ENCODE data around the gene TUFM.
"Not testable (repeated sequence)": the region's sequence is repeated elsewhere in the genome, so short reads cannot be mapped to it uniquely, and the experiment has no call there.

Gene TUFM

DNA sequence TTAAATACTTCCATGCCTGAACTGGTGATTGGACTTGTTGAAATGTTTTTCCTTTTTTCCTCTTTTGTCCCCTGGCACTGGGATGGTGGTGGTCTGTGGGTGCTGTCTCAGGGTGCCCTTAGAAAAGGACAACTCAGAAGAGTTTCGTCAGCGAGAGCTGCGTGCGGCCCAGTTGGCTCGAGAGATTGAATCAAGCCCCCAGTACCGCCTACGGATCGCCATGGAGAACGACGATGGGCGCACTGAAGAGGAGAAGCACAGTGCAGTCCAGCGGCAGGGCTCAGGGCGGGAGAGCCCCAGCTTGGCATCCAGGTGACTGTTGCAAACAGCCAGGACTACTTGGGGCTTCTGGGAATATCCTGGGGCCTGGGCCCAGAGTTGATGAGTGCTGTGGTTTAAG lies 16.4 kb downstream of the TUFM start:
- peaks cover 6% of the 10 kb centered on the region for H3K4me1 ChIP-seq (ENCODE audit: control insufficient read depth, insufficient read depth, low read length)
- H3K27me3 ChIP-seq (ENCODE audit: control insufficient read depth, insufficient read depth, low read length): no peaks in the 10 kb centered on the region
- H3K27ac ChIP-seq (ENCODE audit: low read depth, low read length): no peak overlapping the region
- H3K36me3 ChIP-seq (ENCODE audit: control insufficient read depth, insufficient read depth, low read length): peaks cover 67% of the 10 kb centered on the region
- no peak overlapping the region for H3K4me3 ChIP-seq (ENCODE audit: low read length)
- H3K9ac ChIP-seq (ENCODE audit: low read length): no peak overlapping the region

DNA sequence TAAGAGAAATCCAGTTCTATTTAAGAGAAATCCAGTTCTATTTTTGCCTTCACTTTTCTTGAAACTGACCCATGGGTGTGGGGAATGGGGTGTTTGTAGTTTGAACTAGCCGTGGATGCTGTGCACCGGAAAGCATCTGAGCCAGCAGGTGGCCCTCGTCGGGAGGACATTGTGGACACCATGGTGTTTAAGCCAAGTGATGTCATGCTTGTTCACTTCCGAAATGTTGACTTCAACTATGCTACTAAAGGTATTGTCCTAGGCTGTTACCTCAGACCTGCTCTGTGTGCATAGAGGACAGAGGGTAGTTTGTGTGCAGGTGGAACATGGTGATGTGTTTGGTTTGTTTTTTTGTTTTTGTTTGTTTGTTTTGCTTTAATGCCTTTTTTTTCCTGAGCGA lies 20.0 kb downstream of the TUFM start:
- H3K4me1 ChIP-seq (ENCODE audit: control insufficient read depth, insufficient read depth, low read length): peaks cover 12% of the 10 kb centered on the region
- no peak overlapping the region for H3K9ac ChIP-seq (ENCODE audit: low read length)
- H3K36me3 ChIP-seq (ENCODE audit: control insufficient read depth, insufficient read depth, low read length): peaks cover 34% of the 10 kb centered on the region
- no peak overlapping the region for H3K4me3 ChIP-seq (ENCODE audit: low read length)
- no peaks in the 10 kb centered on the region for H3K27me3 ChIP-seq (ENCODE audit: control insufficient read depth, insufficient read depth, low read length)
- H3K27ac ChIP-seq (ENCODE audit: low read depth, low read length): no peak overlapping the region

DNA sequence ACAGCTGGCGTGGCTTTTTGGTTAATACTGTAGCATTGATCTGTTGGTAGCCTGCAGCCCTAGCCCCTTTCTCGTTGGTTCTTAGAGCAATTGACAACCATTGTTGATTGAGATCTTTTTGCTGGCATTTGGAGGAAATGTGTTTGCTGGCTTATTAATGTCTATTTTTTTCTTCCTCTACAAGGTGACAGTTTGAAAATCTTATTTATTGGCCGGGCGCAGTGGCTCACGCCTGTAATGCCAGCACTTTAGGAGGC lies 21.5 kb downstream of the TUFM start:
- Histone ChIP-seq H3K36me3 (ENCODE audit: control insufficient read depth, insufficient read depth, low read length) (peaks cover 23% of the 10 kb centered on the region), H3K4me1 (ENCODE audit: control insufficient read depth, insufficient read depth, low read length) (peaks cover 12% of the 10 kb centered on the region), H3K27me3 (ENCODE audit: control insufficient read depth, insufficient read depth, low read length) (no peaks in the 10 kb centered on the region), H3K27ac (ENCODE audit: low read depth, low read length) (peak overlapping the region; percentile 94), H3K4me3 (ENCODE audit: low read length) (peak overlapping the region; percentile 99), H3K9ac (ENCODE audit: low read length) (peak overlapping the region; percentile 70)

DNA sequence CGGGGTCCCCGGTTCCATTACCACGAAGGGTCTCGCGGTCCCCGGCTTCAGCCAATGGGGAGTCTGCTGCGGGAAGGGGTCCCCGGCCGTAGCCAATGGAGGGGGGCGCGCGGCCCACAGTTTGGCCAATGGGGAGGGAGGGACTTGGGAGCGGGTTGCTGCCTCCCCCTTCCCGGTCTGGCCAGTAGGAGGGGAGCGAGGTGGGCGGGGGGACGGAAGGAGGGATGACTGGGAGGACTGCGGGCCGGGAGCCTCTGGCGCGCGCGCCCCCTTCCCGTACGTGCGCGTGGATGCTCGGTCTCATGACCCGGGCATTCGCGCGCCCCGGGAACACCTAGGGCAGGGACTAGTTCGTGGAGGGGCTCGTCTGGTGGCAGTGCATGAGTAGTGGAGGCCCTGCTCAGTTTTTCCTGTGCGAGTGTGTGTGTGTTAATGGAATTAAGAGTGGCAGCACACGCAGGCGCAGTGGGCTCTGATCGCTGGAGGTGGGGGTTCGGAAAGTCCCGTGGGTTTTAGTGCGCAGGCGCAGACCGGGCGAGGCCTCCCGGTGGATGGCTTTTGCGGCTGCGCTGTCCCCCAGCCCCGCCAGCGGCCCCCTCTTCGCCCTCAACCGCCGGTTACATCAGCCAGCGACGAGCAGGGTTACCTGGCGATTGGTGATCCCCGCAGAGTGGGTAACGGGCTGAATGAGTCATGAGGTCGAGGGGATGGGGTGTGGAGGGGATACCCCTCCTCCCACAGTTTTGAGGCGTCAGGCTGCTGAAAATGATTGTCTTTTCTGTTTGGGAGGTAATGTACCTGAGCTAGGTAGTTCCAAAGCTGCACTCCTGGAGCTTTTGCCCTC lies 22.1 kb downstream of the TUFM start:
- Histone ChIP-seq H3K27me3 (ENCODE audit: control insufficient read depth, insufficient read depth, low read length) (no peaks in the 10 kb centered on the region), H3K27ac (ENCODE audit: low read depth, low read length) (peak overlapping the region; percentile 94), H3K9ac (ENCODE audit: low read length) (peak overlapping the region; percentile 92), H3K36me3 (ENCODE audit: control insufficient read depth, insufficient read depth, low read length) (peaks cover 18% of the 10 kb centered on the region), H3K4me1 (ENCODE audit: control insufficient read depth, insufficient read depth, low read length) (peaks cover 12% of the 10 kb centered on the region), H3K4me3 (ENCODE audit: low read length) (peak overlapping the region; percentile 99)

DNA sequence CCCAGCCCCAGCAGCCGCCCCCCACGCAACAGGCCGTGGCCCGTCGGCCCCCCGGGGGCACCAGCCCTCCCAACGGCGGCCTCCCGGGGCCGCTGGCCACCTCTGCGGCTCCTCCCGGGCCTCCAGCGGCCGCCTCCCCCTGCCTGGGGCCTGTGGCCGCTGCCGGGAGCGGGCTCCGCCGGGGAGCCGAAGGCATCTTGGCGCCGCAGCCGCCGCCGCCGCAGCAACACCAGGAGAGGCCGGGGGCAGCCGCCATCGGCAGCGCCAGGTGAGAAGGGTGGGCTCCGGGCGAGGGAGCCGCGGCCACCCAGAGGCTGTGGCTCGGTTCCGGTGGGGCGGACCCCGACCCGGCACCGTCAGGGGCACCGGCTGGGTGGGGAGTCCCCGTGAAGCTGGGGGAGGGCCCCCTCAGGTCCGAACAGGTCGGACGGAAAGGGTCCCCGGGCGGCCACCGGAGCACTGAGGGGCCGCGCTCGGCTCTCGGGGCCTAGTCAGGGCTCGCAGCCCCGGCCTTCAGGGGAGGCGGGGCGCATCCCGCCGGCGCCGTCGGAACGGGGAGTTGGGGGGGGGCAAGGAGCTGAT lies 22.8 kb downstream of the TUFM start:
- H3K4me3 ChIP-seq (ENCODE audit: low read length): peak overlapping the region; percentile 99
- peaks cover 12% of the 10 kb centered on the region for H3K4me1 ChIP-seq (ENCODE audit: control insufficient read depth, insufficient read depth, low read length)
- peak overlapping the region; percentile 94 for H3K27ac ChIP-seq (ENCODE audit: low read depth, low read length)
- H3K36me3 ChIP-seq (ENCODE audit: control insufficient read depth, insufficient read depth, low read length): peaks cover 18% of the 10 kb centered on the region
- H3K9ac ChIP-seq (ENCODE audit: low read length): peak overlapping the region; percentile 92
- no peaks in the 10 kb centered on the region for H3K27me3 ChIP-seq (ENCODE audit: control insufficient read depth, insufficient read depth, low read length)

DNA sequence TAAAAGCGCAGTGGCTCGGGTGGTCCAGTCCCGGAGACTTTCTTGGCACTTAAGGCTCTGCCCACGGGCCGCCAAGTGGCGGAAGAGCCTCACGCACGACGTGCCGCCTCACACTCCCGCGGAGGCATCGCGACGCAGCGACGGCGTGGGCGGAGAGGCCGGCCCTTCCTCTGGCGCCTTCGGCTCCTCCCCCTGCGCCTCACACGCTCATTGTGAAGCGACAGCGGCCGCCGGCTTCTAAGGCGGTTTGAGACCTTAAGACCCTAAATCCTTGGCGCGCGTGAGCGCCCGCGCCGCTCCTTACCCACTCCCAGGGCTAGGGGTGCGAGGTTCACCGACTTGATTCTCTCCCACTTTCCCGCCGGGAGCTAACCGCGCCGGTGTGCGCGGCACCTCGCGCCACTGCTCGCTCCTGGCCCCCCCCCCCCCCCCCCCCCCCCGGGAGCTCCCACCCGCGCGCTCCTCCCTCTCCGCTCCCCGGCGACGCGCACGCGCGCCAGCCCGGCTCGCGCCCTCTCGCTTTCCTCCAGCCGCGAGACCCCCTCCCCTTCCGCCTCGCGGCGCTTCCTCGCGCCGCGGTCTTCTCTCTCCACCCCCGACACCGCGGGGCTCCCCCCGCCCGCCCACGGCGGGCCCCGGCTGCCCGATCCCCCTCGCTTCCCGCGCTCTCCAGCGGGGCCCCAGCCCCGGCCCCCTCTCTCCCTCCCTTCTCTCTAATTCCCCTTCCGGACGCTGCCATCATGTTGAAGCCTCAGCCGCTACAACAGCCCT lies 23.4 kb downstream of the TUFM start, which contains the start of gene ATXN2L:
Gene ATXN2L (plus strand): TSS at position 480 of the 771 bp plus-strand sequence. CDS start 261 bp downstream, at position 741.
- Histone ChIP-seq H3K4me1 (ENCODE audit: control insufficient read depth, insufficient read depth, low read length) (peaks cover 12% of the 10 kb centered on the region), H3K27ac (ENCODE audit: low read depth, low read length) (peak within 1 kb of the TSS; percentile 94), H3K27me3 (ENCODE audit: control insufficient read depth, insufficient read depth, low read length) (no peaks in the 10 kb centered on the region), H3K9ac (ENCODE audit: low read length) (peak within 1 kb of the TSS; percentile 92), H3K36me3 (ENCODE audit: control insufficient read depth, insufficient read depth, low read length) (peaks cover 16% of the 10 kb centered on the region), H3K4me3 (ENCODE audit: low read length) (peak within 1 kb of the TSS; percentile 99)

DNA sequence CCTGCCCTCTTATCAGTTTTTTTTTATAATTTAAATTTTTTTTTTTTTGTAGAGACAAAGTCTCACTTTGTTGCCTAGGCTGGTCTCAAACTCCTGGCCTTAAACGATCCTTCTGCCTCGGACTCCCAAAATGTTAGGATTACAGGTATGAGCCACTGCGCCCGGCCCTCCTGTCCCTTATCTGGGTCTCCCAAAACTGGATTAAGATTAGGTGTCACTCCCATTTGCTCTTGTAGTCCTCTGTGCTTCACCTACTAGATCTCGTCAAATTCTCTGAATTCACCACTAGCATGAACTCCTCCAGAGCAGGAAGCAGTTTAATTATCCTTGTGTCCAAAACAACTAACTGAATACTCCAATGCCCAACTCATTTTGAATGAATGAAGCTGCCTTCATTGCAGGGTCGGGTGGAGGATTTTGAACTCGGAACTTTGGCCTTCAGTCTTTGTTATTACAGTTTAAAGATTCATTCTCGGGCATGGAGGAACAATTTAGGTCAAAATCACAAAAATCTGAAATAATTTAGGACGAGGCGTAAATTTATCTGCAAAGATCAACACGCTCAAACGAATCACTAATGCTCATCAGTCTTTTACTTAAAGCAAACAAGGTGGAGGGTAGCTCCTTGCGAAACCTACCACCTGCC lies 24.2 kb downstream of the TUFM start:
- H3K36me3 ChIP-seq (ENCODE audit: control insufficient read depth, insufficient read depth, low read length): peaks cover 15% of the 10 kb centered on the region
- peaks cover 12% of the 10 kb centered on the region for H3K4me1 ChIP-seq (ENCODE audit: control insufficient read depth, insufficient read depth, low read length)
- H3K4me3 ChIP-seq (ENCODE audit: low read length): peak overlapping the region; percentile 99
- H3K27ac ChIP-seq (ENCODE audit: low read depth, low read length): peak overlapping the region; percentile 94
- no peaks in the 10 kb centered on the region for H3K27me3 ChIP-seq (ENCODE audit: control insufficient read depth, insufficient read depth, low read length)
- peak overlapping the region; percentile 53 for H3K9ac ChIP-seq (ENCODE audit: low read length)

DNA sequence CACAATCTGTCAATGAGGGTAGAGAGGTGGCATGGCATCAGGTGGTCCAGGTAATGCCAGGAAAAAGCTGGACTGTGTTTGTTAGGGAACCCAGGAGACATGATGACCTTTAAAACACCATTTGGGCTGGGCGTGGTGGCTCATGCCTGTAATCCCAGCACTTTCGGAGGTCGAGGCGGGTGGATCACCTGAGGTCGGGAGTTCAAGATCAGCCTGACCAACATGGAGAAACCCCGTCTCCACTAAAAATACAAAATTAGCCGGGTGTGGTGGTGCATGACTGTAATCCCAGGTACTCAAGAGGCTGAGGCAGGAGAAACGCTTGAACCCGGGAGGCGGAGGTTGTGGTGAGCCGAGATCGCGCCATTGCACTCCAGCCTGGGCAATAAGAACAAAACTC lies 25.6 kb downstream of the TUFM start:
- H3K27me3 ChIP-seq (ENCODE audit: control insufficient read depth, insufficient read depth, low read length); H3K27ac ChIP-seq (ENCODE audit: low read depth, low read length); H3K4me3 ChIP-seq (ENCODE audit: low read length); H3K9ac ChIP-seq (ENCODE audit: low read length); H3K36me3 ChIP-seq (ENCODE audit: control insufficient read depth, insufficient read depth, low read length): not testable (repeated sequence)
- peaks cover 11% of the 10 kb centered on the region for H3K4me1 ChIP-seq (ENCODE audit: control insufficient read depth, insufficient read depth, low read length)

DNA sequence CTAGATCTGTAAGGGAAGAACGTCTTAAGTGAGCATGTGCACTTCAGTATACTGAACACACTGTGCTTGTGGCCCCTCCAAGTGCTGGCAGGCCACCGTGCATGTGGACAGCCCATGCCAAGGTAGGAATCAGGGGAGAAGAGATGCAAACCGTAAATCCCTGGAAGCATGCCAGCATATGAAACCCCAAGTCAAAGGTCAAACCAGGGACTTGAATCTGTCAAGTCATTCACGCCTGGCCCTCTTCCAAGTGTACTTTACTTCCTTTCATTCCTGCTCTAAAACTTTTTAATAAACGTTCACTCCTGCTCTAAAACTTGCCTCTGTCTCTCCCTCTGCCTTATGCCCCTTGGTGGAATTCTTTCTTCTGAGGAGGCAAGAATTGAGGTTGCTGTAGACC lies 26.1 kb downstream of the TUFM start:
- H3K27me3 ChIP-seq (ENCODE audit: control insufficient read depth, insufficient read depth, low read length): no peaks in the 10 kb centered on the region
- no peak overlapping the region for H3K4me3 ChIP-seq (ENCODE audit: low read length)
- no peak overlapping the region for H3K9ac ChIP-seq (ENCODE audit: low read length)
- H3K36me3 ChIP-seq (ENCODE audit: control insufficient read depth, insufficient read depth, low read length): peaks cover 5% of the 10 kb centered on the region
- H3K4me1 ChIP-seq (ENCODE audit: control insufficient read depth, insufficient read depth, low read length): peaks cover 6% of the 10 kb centered on the region
- no peak overlapping the region for H3K27ac ChIP-seq (ENCODE audit: low read depth, low read length)

DNA sequence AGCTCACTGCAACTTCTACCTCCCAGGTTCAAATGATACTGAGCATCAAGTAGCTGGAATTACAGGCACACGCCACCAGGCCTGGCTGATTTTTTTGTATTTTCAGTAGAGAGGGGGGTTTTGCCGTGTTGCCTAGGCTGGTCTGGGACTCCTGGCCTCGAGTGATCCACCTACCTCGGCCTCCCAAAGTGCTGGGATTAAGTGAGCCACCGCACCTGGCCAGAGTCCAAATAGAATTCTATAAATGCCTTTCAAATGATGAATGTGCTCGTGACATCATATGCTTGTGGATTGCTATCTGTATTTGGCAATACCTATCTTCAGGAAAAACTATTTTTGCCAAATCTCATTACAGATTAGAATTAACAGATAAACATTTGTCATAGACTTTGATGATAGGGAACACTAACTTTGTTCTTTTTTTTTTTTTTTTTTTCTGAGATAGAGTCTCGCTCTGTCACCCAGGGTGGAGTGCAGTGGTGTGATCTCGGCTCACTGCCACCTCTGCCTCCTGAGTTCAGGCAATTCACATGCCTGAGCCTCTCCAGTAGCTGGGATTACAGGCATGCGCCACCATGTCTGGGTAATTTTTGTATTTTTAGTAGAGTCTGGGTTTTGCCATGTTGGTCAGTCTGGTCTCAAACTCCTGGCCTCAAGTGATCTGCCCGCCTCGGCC lies 38.6 kb downstream of the TUFM start:
- not testable (repeated sequence) for H3K4me1 ChIP-seq (ENCODE audit: control insufficient read depth, insufficient read depth, low read length); H3K9ac ChIP-seq (ENCODE audit: low read length); H3K27ac ChIP-seq (ENCODE audit: low read depth, low read length); H3K36me3 ChIP-seq (ENCODE audit: control insufficient read depth, insufficient read depth, low read length); H3K27me3 ChIP-seq (ENCODE audit: control insufficient read depth, insufficient read depth, low read length); H3K4me3 ChIP-seq (ENCODE audit: low read length)

DNA sequence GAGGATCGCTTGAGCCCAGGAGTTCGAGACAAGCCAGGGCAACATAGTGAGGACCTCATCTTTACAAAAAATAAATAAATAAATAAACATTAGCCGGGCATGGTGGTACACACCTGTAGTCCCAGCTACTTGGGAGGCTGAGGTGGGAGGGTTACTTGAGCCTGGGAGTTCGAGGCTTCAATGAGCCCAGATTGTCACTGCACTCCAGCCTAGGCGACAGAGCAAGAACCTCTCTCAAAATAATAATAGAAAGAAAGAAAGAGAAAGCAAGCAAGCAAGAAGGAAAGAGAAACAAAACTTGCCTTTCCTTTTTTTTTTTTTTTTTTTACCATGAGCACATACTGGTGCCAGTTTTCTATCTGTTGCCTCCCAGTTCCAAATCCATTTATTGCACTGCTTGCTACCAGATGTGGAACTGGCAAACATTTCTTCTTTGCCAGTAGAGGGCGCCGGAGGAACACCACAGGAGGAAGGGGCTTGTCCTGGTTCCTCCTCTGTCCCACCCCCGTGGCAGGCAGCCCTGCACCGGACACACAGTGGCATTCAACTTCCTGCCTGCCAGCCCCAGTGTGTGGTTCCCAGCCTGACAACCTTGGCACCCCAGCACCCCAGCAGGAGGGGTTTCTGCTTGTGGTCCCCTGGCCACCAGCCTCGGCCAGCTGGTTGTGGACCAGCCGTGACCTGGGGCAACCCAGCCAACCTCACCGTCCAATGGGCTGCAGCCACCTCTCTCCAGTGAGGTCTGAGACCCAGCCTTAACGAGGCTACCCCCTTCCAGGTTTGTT lies 43.7 kb downstream of the TUFM start:
- H3K4me3 ChIP-seq (ENCODE audit: low read length); H3K27me3 ChIP-seq (ENCODE audit: control insufficient read depth, insufficient read depth, low read length); H3K4me1 ChIP-seq (ENCODE audit: control insufficient read depth, insufficient read depth, low read length); H3K36me3 ChIP-seq (ENCODE audit: control insufficient read depth, insufficient read depth, low read length); H3K27ac ChIP-seq (ENCODE audit: low read depth, low read length); H3K9ac ChIP-seq (ENCODE audit: low read length): not testable (repeated sequence)
